ENCODE measurements around the gene CTDP1. TPM values are rescaled to one million over a fixed set of nuclear protein-coding genes. Genes with fewer than 3 reads are reported as not detected.

CTDP1 gene
- total RNA-seq, 2 experiments from 2014 or later: 36.7 to 45.5 TPM

- Mint-ChIP-seq H3K4me3 (no peak overlapping the region), H3K27me3 (peaks cover 17% of the 10 kb centered on the region), H3K36me3 (ENCODE audit: low read depth) (peaks cover 2% of the 10 kb centered on the region), H3K27ac (no peak overlapping the region), H3K9me3 (ENCODE audit: low read depth) (peaks cover 2% of the 10 kb centered on the region), H3K4me1 (no peaks in the 10 kb centered on the region)
- CTCF ChIA-PET: no interaction called here
- intact Hi-C loops (cut with DNase I, micrococcal nuclease): no loop called here
- DNase-seq (no peak), ATAC-seq (no peak)
- POLR2A ChIA-PET: no interaction called here
Observed at GRCh38 chr18:79769698-79770500, 90.3 kb downstream of the CTDP1 start.

GRCh38 chr18:79770501-79770815 is 90.9 kb downstream of the CTDP1 start:
- intact Hi-C loops (cut with DNase I, micrococcal nuclease): no loop called here
- no peaks in the 10 kb centered on the region for H3K4me1 Mint-ChIP-seq
- no peak overlapping the region for H3K27ac Mint-ChIP-seq
- peaks cover 2% of the 10 kb centered on the region for H3K9me3 Mint-ChIP-seq (ENCODE audit: low read depth)
- ChIA-PET CTCF (no interaction called here), POLR2A (no interaction called here)
- peaks cover 17% of the 10 kb centered on the region for H3K27me3 Mint-ChIP-seq
- peaks cover 2% of the 10 kb centered on the region for H3K36me3 Mint-ChIP-seq (ENCODE audit: low read depth)
- ATAC-seq (no peak), DNase-seq (no peak)
- H3K4me3 Mint-ChIP-seq: no peak overlapping the region

GRCh38 chr18:79770826-79771225 is 91.2 kb downstream of the CTDP1 start:
- ChIA-PET CTCF (no interaction called here), POLR2A (no interaction called here)
- intact Hi-C loops (cut with DNase I, micrococcal nuclease): no loop called here
- Mint-ChIP-seq H3K27ac (no peak overlapping the region), H3K27me3 (peaks cover 15% of the 10 kb centered on the region), H3K36me3 (ENCODE audit: low read depth) (peaks cover 2% of the 10 kb centered on the region), H3K4me3 (no peak overlapping the region), H3K9me3 (ENCODE audit: low read depth) (peaks cover 2% of the 10 kb centered on the region), H3K4me1 (no peaks in the 10 kb centered on the region)
- ATAC-seq: no peak
- no peak for DNase-seq

GRCh38 chr18:79771446-79772107 is 92.0 kb downstream of the CTDP1 start:
- Mint-ChIP-seq H3K27me3 (peaks cover 11% of the 10 kb centered on the region), H3K9me3 (ENCODE audit: low read depth) (peaks cover 2% of the 10 kb centered on the region), H3K4me3 (no peak overlapping the region), H3K36me3 (ENCODE audit: low read depth) (peaks cover 2% of the 10 kb centered on the region), H3K27ac (no peak overlapping the region), H3K4me1 (no peaks in the 10 kb centered on the region)
- intact Hi-C loops (cut with DNase I, micrococcal nuclease): no loop called here
- POLR2A ChIA-PET: no interaction called here
- ATAC-seq: no peak
- DNase-seq: no peak
- CTCF ChIA-PET: no interaction called here

- POLR2A ChIA-PET: no interaction called here
- DNase-seq (no peak), ATAC-seq (no peak)
- Mint-ChIP-seq H3K27ac (no peak overlapping the region), H3K4me1 (no peaks in the 10 kb centered on the region), H3K27me3 (peaks cover 10% of the 10 kb centered on the region), H3K36me3 (ENCODE audit: low read depth) (peaks cover 2% of the 10 kb centered on the region), H3K9me3 (ENCODE audit: low read depth) (peaks cover 2% of the 10 kb centered on the region), H3K4me3 (no peak overlapping the region)
- intact Hi-C loops (cut with DNase I, micrococcal nuclease): no loop called here
- CTCF ChIA-PET: no interaction called here
Observed at GRCh38 chr18:79772108-79772864, 92.7 kb downstream of the CTDP1 start.

GRCh38 chr18:79772865-79773696 is 93.5 kb downstream of the CTDP1 start:
- ATAC-seq (no peak), DNase-seq (no peak)
- H3K4me1 Mint-ChIP-seq: no peaks in the 10 kb centered on the region
- no peak overlapping the region for H3K4me3 Mint-ChIP-seq
- ChIA-PET CTCF (no interaction called here), POLR2A (no interaction called here)
- H3K36me3 Mint-ChIP-seq (ENCODE audit: low read depth): no peaks in the 10 kb centered on the region
- H3K9me3 Mint-ChIP-seq (ENCODE audit: low read depth): no peaks in the 10 kb centered on the region
- no peak overlapping the region for H3K27ac Mint-ChIP-seq
- intact Hi-C loops (cut with DNase I, micrococcal nuclease): no loop called here
- H3K27me3 Mint-ChIP-seq: peaks cover 11% of the 10 kb centered on the region

GRCh38 chr18:79774111-79774510 is 94.5 kb downstream of the CTDP1 start:
- intact Hi-C loops (cut with DNase I, micrococcal nuclease): no loop called here
- no peak for ATAC-seq
- Mint-ChIP-seq H3K4me1 (no peaks in the 10 kb centered on the region), H3K9me3 (ENCODE audit: low read depth) (no peaks in the 10 kb centered on the region), H3K4me3 (no peak overlapping the region), H3K27me3 (peaks cover 10% of the 10 kb centered on the region), H3K27ac (no peak overlapping the region), H3K36me3 (ENCODE audit: low read depth) (no peaks in the 10 kb centered on the region)
- DNase-seq: no peak
- POLR2A ChIA-PET: no interaction called here
- CTCF ChIA-PET: no interaction called here

GRCh38 chr18:79775441-79776221 is 96.0 kb downstream of the CTDP1 start:
- intact Hi-C loops (cut with DNase I, micrococcal nuclease): no loop called here
- DNase-seq (no peak), ATAC-seq (no peak)
- ChIA-PET CTCF (no interaction called here), POLR2A (no interaction called here)
- Mint-ChIP-seq H3K36me3 (ENCODE audit: low read depth) (no peaks in the 10 kb centered on the region), H3K27me3 (peaks cover 8% of the 10 kb centered on the region), H3K9me3 (ENCODE audit: low read depth) (no peaks in the 10 kb centered on the region), H3K27ac (no peak overlapping the region), H3K4me1 (no peaks in the 10 kb centered on the region), H3K4me3 (no peak overlapping the region)

GRCh38 chr18:79776674-79777073 is 97.1 kb downstream of the CTDP1 start:
- Mint-ChIP-seq H3K27me3 (peaks cover 8% of the 10 kb centered on the region), H3K4me3 (no peak overlapping the region), H3K9me3 (ENCODE audit: low read depth) (no peaks in the 10 kb centered on the region), H3K4me1 (no peaks in the 10 kb centered on the region), H3K27ac (no peak overlapping the region), H3K36me3 (ENCODE audit: low read depth) (no peaks in the 10 kb centered on the region)
- ATAC-seq (no peak), DNase-seq (no peak)
- ChIA-PET POLR2A (no interaction called here), CTCF (no interaction called here)
- intact Hi-C loops (cut with DNase I, micrococcal nuclease): no loop called here

GRCh38 chr18:79778291-79778791 is 98.7 kb downstream of the CTDP1 start:
- CTCF ChIA-PET: no interaction called here
- ATAC-seq: no peak
- intact Hi-C loops (cut with DNase I, micrococcal nuclease): no loop called here
- peaks cover 8% of the 10 kb centered on the region for H3K27me3 Mint-ChIP-seq
- H3K9me3 Mint-ChIP-seq (ENCODE audit: low read depth): no peaks in the 10 kb centered on the region
- POLR2A ChIA-PET: no interaction called here
- H3K36me3 Mint-ChIP-seq (ENCODE audit: low read depth): no peaks in the 10 kb centered on the region
- no peak overlapping the region for H3K27ac Mint-ChIP-seq
- no peak for DNase-seq
- H3K4me3 Mint-ChIP-seq: no peak overlapping the region
- no peaks in the 10 kb centered on the region for H3K4me1 Mint-ChIP-seq
